Measurements from ENCODE around the gene PLEK2.
A peak's percentile ranks its signal among the peaks of the same experiment; 100 is the strongest.
"Not testable (repeated sequence)": the region's sequence is repeated elsewhere in the genome, so short reads cannot be mapped to it uniquely, and the experiment has no call there.

Gene PLEK2, protein sequence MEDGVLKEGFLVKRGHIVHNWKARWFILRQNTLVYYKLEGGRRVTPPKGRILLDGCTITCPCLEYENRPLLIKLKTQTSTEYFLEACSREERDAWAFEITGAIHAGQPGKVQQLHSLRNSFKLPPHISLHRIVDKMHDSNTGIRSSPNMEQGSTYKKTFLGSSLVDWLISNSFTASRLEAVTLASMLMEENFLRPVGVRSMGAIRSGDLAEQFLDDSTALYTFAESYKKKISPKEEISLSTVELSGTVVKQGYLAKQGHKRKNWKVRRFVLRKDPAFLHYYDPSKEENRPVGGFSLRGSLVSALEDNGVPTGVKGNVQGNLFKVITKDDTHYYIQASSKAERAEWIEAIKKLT

DNA sequence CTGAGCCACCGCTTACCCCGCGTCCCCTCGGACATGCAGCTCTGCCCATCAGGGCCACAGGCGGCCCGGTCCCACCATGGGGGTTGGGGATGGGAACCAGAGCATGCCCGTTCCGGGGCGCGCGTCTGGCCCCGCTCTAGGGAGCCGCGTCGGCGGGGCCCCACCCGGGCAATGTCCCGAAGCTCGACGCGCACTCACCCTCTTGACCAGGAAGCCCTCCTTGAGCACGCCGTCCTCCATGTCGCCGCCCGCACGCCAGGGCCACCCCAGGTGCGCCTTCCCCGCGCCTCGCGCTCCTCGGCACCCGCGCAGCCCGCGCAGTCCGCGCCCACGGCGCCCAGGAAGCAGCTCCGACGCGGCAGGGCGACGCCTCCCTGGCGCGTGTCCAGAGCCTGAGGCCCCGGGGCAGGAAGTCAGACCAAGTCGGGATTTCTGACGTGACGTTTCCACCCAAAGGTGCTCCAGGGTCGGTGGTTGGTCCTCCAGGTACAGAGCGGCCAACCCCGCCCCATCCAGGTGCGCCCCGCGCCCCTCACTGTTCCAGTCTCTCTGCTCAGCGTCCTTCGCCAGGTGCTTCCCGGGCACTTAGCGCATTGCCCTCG, at the start of gene PLEK2:
Gene PLEK2 (minus strand): TSS at position 346 of the 602 bp plus-strand sequence. CDS start 106 bp downstream, at position 240.
- DNase-seq (ENCODE audit: low spot score) (peak; percentile 80), FAIRE-seq (peak; percentile 66)

DNA sequence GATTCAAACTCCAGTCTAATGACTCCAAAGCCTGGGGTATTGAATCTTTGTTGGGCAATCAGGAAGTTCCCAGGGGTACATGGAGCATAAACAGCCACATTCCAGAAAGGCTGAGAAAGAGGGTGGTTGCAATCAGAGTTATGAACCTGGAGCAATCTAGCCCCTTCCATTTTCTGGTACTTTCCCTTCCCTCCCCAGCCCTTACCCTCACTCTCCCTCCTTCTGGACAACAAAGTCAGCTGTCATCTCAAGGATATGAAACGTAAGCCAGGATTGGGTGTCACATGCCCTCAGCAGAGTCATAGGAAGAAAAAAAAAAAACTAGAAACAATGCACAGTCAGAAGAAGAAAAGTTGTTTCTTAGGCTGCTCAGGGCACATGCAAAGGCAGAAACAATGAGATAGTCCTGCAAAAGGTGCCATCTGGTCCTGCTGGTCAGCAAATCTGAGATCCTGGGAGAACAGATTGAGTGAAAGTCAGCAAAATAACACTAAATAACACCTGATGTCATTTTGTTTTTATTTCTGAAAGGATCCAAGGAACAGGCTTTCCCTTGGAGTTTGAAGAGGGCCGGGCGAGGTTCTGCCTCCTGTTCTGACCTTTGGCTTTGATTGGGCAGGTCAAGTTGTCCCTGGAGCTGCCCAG, 49.5 kb upstream of the PLEK2 start:
- no peak for FAIRE-seq
- no peak for DNase-seq (ENCODE audit: low spot score)

DNA sequence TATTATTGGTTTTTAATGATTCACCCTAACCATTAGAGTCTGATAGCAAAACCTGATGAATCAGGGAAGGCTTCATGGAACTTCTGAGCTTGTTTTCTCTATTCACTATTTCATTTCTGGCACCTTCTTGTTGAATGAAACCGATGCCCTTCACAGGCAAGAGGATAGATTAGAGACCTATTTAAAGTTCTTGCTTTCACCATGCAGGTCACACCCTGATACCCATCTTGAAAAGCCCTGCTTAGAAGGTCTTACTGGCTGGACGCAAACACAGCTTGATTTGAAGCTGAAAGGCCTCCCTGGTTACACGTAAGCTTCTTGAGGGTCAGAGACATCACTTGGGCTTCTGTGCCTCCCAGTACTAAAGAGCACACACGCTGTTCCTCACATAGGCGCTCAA, 47.4 kb upstream of the PLEK2 start:
- DNase-seq (ENCODE audit: low spot score), result no peak
- FAIRE-seq, result peak; percentile 74

DNA sequence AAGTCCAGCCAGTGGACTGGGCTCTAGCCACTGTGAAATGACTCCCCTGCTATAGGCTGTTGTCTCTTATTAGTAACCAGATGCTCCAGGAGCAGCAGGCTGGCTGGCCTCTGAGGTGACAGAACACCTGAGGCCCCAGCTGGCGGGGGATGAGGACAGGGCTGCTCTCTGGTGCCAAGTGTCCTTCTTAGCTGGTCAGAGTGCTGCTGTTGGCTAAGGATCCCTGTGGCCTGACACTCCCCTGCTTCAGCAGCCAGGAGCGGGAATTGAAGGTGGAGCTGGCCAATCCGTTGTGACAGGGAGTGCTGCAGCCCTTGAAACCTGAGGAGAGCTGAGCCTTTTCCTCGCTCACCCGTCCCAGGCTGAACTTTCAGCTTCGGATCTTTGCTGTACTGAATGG, 45.8 kb upstream of the PLEK2 start:
- peak; percentile 77 for FAIRE-seq

DNA sequence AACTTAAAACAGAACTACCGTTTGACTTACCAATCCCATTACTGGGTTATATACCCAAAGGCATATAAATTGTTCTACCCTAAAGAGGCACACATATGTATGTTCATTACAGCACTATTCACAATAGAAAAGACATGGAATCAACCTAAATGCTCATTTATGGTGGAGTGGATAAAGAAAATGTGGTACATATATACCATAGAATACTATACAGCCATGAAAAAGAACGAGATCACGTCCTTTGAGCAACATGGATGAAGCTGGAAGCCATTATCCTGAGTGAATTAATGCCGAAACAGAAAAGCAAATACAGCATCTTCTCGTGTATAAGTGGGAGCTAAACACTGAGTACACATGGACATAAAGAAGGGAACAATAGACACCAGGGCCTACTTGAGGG, 44.8 kb upstream of the PLEK2 start:
- DNase-seq (ENCODE audit: low spot score) (no peak), FAIRE-seq (peak; percentile 42)

More for the DNA sequence above, 45.8 kb upstream of the PLEK2 start:
- no peak for DNase-seq (ENCODE audit: low spot score)

DNA sequence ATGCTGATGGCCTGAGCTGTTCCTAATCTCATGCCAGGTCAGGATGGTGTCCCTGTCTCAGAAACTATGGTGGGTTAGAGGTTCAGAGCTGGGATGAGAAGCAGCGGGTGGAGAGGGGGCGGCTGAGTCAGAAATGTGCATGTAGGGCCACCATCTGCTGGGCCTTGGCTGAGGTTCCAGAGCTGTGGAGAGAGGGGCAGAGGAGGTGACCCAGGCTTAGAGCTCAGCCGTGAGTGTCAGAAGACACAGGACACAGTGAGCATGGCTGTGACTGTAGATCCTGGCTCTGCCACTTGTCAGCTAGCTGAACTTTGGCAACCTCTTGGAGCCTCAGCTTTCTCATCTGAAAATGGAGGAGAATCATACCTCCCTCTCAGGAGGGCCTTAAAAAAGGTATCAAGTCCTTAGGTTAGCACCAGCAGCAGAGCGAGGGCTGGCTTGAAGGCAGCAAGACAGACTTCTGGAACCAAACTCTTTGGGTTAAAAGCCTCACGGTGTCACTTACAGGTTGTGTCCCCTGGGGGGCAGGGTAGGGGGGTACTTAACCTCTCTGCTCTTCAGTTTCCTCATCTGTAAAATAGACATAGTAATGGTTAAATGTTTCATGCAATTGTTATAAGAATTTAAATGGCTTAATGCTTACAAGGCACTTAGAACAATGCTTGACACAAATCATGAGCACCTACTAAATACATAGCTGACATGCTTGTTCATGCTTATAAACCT, 41.8 kb upstream of the PLEK2 start:
- FAIRE-seq (peak; percentile 56), DNase-seq (ENCODE audit: low spot score) (no peak)

DNA sequence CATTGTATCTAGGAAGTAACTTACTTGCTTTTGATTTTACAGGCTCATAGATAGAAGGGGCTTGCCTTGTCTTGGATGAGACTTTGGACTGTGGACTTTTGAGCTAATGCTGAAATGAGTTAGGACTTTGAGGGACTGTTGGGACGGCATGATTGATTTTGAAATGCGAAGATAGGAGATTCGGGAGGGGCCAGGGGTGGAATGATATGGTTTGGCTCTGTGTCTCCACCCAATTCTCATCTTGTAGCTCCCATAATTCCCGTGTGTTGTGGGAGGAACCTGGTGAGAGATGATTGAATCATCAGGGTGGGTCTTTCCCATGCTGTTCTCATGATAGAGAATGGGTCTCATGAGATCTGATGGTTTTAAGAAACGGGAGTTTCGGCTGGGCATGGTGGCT, 39.7 kb upstream of the PLEK2 start:
- FAIRE-seq, result not testable (repeated sequence)

DNA sequence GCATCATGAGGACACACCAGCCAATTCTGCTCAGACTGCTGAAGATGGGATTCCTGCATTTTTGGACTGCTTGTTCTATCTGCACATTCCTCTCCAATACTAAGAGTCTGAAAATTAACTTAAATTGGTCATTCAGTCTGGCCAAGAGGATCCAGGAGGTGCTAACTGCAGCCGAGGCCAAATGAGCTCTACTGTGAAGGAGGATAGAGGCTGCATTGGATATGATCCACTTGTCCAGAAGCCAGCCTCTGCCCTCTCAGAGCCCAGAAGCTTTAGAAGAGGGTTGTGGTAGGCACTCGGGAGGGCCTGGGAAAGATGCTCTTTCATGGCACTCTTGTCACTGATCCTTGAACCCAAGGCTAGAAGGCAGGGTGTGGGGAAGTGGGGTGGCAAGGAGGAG, 37.1 kb upstream of the PLEK2 start:
- DNase-seq (ENCODE audit: low spot score) (no peak), FAIRE-seq (no peak)

More for the DNA sequence above, 39.7 kb upstream of the PLEK2 start:
- DNase-seq (ENCODE audit: low spot score), result not testable (repeated sequence)

DNA sequence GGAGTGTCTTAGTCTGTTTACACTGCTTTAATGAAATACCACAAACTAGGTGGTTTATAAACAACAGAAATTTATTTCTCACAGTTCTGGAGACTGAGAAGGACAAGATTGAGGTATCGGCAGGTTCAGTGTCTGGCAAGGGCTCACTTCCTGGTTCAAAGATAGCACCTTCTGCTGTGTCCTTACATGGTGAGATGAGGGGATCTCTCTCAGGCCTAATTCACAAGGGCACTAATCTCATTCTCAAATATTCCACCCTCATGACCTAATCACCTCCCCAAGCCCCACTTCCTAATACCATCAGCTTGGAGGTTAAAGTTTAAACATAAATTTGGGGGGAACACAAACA, 35.0 kb upstream of the PLEK2 start:
- DNase-seq (ENCODE audit: low spot score), result no peak
- FAIRE-seq, result no peak

DNA sequence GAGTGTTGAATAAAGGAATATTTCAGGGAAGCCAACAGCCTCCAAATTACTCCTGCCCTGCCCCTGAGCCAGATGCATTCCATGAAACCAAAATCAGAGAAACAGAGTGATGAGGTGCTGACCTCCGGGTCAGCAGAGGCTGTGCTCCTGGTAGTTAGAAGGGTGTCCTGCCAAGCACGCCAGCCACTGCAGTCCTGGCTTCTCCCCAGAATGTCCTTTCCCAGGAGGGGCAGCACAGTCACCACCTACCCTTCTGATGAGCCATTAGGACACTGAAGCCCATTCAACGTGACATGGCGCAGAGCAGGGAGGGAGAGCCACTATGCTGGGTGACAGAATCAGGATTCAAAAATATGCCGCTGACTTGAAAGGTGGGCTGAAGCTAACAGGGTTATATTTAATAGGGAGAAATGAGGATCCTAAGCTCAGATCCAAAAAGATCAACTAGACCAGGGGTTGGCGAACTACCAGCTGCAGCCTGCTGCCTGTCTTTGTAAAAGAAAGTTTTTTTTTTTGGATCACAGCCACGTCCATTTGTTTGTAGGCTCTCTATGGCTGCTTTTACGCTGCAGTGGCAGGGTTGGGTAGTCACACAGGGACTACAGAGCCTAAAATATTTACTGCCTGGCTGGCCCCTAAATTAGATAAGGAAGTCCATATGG, 34.5 kb upstream of the PLEK2 start:
- FAIRE-seq (peak; percentile 92), DNase-seq (ENCODE audit: low spot score) (no peak)

DNA sequence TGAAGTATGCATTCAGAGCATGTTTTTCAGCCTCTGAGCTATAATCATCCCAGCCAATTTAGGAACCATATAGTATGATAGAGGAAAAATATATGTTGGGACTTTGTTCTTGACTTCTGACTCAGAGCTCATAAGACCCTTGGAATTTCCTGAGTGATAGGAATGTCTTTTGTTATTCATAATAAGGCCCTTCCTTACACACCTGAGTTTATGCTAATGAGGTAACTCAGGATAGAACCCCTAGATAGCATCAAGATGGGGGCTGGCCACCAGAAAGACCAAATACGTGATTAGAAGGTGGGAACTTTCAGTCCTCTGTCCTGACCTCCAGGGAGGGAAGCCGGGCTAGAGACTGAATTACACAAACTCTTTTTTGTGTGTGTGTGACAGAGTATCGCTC, 32.4 kb upstream of the PLEK2 start:
- DNase-seq (ENCODE audit: low spot score) (no peak), FAIRE-seq (peak; percentile 17)

DNA sequence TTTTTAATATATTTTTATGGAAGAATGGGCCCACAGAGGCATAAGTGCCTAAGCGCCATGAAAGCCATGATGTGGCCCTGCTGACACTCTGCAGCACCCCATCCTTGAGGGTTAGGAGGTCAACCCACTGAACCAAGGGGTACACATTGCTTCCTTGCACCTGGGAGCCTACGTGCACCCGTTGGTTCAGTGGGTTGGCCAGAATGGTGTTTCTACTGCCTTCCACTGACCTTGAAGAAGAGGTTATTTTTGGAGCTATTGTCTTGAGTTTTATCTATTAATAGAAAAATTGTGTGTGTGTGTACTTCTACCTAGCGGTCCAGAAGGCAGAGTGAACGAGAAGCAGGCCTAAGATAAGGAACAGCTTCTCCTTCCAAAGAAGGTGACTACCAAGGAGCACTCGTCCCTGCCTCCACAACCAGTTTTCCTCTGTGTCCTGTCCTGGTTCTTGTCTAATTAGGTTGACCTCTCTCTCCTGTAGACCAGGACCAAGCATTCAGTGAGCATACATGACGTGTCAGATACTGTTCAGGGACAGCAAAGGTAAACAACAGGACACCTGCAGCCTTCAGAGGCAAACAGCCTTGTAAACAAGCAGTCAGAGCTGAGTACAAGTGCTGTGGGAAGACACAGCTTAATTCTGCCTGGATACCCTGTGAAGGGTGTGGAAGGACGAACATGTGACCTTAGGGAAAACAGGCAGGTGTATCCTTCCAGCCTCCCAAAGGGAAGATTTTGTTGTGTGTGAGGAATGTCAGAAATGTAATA, 30.4 kb upstream of the PLEK2 start:
- DNase-seq (ENCODE audit: low spot score) (no peak), FAIRE-seq (peak; percentile 96)

DNA sequence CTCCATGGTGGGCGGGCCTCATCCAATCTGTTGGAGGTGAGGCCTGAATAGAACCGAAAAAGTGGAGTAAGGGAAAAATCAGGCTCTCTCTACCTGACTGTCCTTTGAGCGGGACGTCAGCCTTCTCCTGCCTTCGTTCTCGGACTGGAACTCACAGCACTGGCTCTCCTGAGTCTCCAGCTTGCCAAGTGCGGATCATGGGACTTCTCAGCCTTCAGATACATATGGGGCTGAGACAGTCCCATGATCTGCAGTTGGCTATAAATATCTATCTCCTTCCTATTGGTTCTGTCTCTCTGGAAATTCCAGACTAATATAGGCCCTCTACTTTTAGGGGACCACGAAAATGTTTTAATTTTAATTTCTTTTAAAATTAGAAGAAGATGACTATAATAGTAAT, 29.7 kb upstream of the PLEK2 start:
- DNase-seq (ENCODE audit: low spot score) (no peak), FAIRE-seq (no peak)

DNA sequence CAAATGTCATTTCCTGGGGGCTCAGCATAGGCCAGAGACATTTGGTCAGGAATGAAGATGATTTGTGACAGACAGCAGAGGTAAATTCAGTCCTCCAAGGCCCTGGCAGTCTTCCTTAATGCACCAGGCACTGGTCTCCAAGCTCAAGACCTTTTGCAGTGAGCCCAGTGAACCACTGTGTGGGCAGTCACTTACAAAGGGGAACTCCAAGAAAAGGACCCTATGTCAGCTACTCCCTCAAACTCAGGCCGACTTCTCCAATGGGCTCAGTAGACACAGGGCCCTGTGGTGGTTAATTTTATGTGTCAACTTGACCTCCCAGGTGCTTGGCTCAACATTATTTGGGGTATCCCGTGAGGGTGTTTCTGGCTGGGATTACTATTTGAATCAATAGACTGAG, 29.3 kb upstream of the PLEK2 start:
- FAIRE-seq (no peak), DNase-seq (ENCODE audit: low spot score) (no peak)

DNA sequence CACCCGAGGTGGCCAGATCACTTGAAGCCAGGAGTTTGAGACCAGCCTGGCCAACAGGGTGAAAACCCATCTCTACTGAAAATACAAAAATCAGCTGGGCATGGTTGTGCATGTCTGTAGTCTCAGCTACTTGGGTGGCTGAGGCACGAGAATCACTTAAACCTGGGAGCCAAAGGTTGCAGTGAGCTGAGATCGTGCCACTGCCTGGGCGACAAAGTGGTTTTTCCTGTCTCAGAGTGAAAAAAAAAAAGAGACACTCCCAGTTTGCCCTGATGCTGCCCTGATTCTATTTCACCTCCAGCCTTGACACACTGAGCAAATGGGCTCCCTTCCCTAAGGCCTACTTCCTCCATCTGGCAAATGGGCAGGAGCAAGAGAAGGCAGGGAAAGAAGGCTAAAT, 28.5 kb upstream of the PLEK2 start:
- no peak for DNase-seq (ENCODE audit: low spot score)
- FAIRE-seq, result no peak

DNA sequence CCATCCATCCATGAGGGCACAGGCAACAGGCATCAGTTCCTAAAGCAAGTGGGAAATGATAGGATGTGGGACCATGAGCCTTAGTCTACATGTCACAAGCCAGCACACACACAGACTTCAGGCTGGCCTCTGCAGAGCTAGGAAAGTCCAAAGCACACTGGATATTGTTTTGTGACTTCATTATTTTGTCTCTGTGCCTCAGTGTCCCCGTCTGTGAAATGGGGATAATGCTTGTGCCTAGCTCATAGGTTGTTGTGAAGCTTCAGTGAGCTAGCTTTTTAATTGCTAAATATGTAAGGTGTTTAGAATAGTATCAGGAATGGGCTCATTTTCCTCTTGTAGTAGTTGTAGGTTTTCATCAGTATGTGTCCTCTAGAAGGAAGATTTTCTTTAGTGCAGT, 27.0 kb upstream of the PLEK2 start:
- FAIRE-seq, result peak; percentile 66
- no peak for DNase-seq (ENCODE audit: low spot score)

DNA sequence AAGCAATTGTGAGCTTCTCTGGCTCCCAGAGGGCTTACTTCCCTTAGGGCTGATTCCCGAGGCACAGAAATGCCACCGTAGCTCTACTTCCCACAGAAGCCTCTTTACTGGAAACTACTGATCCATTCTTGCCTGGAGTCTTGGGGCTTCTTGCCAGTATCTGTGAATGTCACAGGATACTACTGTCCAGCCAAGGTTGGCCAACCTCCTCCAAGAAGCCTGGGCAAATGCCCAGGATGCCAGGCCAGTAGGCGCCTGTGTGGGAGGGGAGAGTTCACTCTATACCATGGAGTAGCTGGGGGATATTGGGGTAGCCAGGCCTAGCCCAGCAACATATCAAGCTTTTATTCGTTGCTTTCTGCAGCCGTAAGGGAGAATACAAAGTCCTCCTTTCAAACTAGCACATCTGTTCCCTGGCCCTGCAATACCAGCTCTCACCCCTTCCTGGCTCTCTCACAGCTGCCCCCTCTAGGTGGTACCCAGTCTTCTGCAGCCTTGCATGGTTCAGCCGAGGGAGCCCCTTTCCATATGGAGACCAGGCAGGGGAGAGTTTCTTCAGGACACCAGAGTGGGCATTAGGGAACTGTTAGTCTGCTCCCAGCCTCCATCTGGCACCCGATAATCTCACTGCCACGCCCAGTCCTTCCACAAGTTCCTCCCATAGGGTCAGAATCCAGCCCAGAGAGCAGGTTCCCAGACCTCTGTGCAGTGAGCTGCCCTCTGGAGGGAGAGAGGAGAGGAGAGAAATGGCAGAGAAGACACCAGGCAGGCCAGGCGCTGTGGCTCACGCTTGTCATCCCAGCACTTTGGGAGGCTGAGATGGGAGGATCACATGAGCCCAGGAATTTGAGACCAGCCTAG, 24.3 kb upstream of the PLEK2 start:
- FAIRE-seq (peak; percentile 76), DNase-seq (ENCODE audit: low spot score) (no peak)

DNA sequence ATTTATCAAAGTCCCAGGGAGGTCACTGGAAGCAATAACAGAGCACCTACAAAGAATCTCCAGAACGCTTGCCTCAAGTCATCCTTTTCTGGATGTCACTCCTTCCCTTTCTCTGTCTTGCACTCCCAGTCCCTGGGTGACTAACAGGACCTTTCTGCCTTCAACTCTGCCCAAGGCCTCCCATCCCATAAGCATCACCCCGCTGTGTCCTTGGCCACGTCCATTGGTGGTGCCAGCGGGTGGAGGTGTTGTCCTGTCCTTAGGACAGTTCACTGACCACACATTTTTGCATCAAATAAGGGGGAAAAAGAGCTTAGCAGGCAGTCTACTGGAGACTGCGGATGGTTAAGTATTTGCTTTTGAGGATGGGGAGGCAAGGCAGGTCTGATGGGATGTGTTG, 23.6 kb upstream of the PLEK2 start:
- peak; percentile 74 for FAIRE-seq
- DNase-seq (ENCODE audit: low spot score), result no peak

DNA sequence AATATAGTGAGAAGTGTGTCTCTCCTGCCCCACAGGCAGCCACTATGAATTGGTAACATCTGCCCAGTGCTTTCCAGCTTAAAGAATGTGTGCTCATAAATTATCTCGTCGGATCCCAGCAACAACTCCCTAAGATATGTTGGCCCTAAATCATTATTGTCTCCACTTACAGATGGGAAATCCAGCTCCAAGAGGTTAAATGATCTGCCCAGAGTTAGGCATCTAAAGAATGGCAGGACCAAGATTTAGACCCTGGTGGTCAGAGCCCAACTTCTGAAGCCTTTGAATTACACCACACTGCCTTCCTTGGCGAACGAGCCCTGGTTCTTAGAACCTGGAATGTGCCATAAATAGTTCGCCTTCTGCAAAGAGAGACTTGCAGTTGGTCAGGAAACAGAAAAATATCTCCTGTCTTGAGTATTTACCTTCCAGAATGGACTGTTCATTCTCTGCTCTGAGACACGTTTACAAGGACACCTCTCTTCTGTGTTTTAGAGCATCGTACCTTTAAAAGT, 20.1 kb upstream of the PLEK2 start:
- DNase-seq (ENCODE audit: low spot score) (no peak), FAIRE-seq (no peak)
